Kidney epithelial cell (primary cell): ENCODE data around the gene CDC23. TPM values are rescaled to one million over a fixed set of nuclear protein-coding genes. Genes with fewer than 3 reads are reported as not detected.

Experiments used
- DNase-seq: peaks from one replicate; pipeline ENCODE4 v3.0.0-alpha.2; 2010; ENCODE audit warnings: low read depth
- H3K27me3 ChIP-seq: 2 replicates; pipeline ENCODE4 v1.6.0; 2011; ENCODE audit warnings: low read length; ENCODE audit not compliant: control insufficient read depth, insufficient read depth
- H3K36me3 ChIP-seq: 2 replicates; pipeline ENCODE4 v1.5.1; 2011; ENCODE audit warnings: low read length; ENCODE audit not compliant: control insufficient read depth, insufficient read depth
- H3K4me3 ChIP-seq: 2 replicates; pipeline ENCODE4 v1.5.1; 2011; ENCODE audit warnings: low read depth, mild to moderate bottlenecking, control low read depth, low read length
- total RNA-seq: library from RNA; depleted of rRNA; stranded (reverse); fragments of >200 nt; gene quantifications from 2 replicates; pipeline ENCODE4 v1.2.3, GENCODE V29; 2015
- TF ChIP-seq, protein P1 (sequence below): IDR thresholded peaks from 2 replicates; pipeline ENCODE4 v1.5.1; 2011; ENCODE audit warnings: mild to moderate bottlenecking, moderate library complexity, low read length, control low read depth, inconsistent platforms; ENCODE audit not compliant: insufficient read depth, poor library complexity, severe bottlenecking

The CDC23 gene
- total RNA-seq, 1 donor from 2014 or later = 23.8 TPM

DNA sequence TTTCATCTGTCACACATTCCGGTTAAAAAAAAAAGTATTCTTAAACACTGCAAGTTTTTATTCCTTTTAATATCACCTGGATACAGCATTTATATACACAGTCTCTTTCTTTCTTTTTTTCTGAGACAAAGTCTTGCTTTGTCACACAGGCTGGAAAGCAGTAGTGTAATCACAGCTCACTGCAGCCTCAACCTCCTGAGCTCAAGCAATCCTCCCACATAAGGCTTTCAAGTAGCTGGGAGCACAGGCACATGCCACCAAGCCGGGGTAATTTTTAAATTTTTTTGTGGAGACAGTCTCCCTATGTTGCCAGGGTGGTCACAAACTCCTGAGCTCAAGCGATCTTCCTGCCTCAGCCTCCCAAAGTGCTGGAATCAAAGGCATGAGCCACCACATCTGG is 20.3 kb downstream of the CDC23 start:
- H3K36me3 ChIP-seq = peaks cover 2% of the 10 kb centered on the region
- no peaks in the 10 kb centered on the region for H3K27me3 ChIP-seq
- no peak for DNase-seq
- TF ChIP-seq, protein P1, sequence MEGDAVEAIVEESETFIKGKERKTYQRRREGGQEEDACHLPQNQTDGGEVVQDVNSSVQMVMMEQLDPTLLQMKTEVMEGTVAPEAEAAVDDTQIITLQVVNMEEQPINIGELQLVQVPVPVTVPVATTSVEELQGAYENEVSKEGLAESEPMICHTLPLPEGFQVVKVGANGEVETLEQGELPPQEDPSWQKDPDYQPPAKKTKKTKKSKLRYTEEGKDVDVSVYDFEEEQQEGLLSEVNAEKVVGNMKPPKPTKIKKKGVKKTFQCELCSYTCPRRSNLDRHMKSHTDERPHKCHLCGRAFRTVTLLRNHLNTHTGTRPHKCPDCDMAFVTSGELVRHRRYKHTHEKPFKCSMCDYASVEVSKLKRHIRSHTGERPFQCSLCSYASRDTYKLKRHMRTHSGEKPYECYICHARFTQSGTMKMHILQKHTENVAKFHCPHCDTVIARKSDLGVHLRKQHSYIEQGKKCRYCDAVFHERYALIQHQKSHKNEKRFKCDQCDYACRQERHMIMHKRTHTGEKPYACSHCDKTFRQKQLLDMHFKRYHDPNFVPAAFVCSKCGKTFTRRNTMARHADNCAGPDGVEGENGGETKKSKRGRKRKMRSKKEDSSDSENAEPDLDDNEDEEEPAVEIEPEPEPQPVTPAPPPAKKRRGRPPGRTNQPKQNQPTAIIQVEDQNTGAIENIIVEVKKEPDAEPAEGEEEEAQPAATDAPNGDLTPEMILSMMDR = no peak
- H3K4me3 ChIP-seq = no peak overlapping the region

DNA sequence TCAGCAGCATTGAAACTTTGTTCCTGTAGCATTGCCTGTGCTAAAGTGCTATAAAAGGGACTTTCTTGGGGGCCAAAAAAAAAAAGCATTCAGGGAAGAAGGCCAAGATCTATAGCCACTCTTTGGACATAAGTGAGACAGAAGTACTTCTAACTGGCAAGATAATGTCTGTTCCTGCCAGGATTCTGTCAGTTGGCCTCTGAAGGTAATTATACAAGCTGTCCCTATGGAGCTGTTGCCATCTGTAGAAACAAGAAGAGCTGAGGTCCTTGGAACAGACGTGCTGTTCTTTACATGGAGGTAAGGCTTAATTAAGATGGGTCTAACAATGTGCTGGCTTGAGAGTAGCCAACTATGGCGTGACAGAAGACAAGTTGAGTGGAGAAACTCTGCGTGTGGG is 24.5 kb downstream of the CDC23 start:
- Histone ChIP-seq H3K4me3 (no peak overlapping the region), H3K36me3 (peaks cover 3% of the 10 kb centered on the region), H3K27me3 (no peaks in the 10 kb centered on the region)
- DNase-seq = no peak
- TF ChIP-seq, protein P1 = no peak

DNA sequence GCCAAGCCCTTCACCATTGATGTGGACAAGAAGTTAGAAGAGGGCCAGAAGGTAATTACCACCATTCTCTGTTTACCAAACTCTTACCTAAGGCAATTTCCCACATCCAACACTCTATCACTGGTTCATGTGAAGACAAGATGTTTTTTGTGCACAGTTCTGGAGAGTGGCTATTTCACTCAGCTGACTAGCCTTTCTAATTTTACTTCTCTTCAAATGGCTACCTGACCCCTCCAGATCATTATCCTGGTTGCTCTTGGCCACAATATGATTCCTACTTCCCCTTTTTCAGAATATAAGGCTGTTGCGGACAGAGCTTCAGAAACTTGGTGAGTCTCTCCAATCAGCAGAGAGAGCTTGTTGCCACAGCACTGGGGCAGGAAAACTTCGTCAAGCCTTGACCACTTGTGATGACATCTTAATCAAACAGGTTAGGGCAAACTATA is 27.1 kb downstream of the CDC23 start:
- Histone ChIP-seq H3K27me3 (no peaks in the 10 kb centered on the region), H3K36me3 (peaks cover 1% of the 10 kb centered on the region), H3K4me3 (no peak overlapping the region)
- TF ChIP-seq, protein P1 = no peak
- DNase-seq = no peak

DNA sequence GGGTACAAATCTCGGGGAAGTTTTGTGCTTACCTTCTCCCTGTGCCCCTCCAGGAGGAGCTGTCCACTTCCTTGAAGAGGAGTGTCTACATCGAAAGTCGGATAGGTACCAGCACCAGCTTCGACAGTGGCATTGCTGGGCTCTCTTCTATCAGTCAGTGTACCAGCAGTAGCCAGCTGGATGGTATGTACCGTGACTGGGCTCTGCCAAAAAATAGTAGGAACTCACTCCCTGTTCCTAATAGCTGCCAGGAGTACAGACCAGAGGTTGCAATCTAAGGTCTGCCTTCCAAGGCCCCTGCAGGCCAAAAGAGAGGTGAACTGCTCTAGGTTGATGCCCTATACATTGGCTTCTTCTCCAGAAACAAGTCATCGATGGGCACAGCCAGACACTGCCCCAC is 30.3 kb downstream of the CDC23 start:
- peaks cover 1% of the 10 kb centered on the region for H3K36me3 ChIP-seq
- H3K4me3 ChIP-seq = no peak overlapping the region
- TF ChIP-seq, protein P1 = no peak

DNA sequence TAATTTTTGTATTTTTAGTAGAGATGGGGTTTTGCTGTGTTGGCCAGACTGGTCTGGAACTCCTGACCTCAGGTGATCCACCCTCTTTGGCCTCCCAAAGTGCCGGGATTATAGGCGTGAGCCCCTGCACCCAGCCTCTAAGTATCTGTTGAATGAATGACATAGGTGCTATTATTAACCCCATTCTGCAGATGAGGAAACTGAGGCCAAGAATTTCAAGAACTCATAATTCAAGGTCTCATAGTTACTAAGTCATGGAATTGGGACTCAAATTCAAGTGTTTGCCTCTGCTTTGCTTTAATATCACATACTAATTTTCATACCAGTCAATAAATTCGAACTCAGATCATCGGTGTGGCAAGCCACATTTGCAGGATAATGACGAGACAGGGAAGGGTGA is 32.3 kb downstream of the CDC23 start:
- TF ChIP-seq, protein P1 = no peak
- H3K27me3 ChIP-seq = no peaks in the 10 kb centered on the region
- H3K4me3 ChIP-seq = no peak overlapping the region
- no peaks in the 10 kb centered on the region for H3K36me3 ChIP-seq
- DNase-seq = no peak

More for the DNA sequence above, 30.3 kb downstream of the CDC23 start:
- DNase-seq = no peak
- H3K27me3 ChIP-seq = no peaks in the 10 kb centered on the region

DNA sequence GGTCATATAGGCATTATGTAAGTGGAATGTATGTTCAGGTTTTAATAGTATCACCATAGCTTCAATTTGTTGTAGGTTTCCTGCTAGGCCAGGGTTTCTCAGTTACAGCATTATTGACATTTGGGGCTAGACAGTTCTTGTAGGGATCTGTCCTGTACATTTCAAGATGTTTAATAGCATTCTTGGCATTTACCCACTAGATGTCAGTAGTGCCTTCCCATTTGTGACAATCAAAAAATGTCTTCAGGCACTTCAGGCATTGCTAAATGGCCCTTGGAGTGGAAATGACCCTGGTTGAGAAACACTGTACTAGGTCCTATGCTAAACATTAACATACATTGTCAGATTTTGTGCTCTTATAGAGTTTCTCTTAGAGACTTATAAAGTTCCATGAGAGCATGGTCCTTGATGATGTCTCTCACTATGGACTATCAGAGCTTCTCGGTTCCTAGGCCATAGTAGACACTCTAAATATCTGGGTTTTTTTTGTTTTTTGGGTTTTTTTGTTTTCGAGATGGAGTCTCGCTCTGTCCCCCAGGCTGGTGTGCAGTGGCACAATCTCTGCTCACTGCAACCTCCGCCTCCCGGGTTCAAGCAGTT is 32.8 kb downstream of the CDC23 start:
- Histone ChIP-seq H3K27me3 (no peaks in the 10 kb centered on the region), H3K36me3 (no peaks in the 10 kb centered on the region), H3K4me3 (peak overlapping the region; percentile 74)
- DNase-seq = peak; percentile 31
- TF ChIP-seq, protein P1 = peak; percentile 56
